Prostate gland (tissue), 2 donors: ENCODE results near the gene COX19. TPM values are rescaled to one million over a fixed set of nuclear protein-coding genes. Genes with fewer than 3 reads are reported as not detected.
"Not testable (repeated sequence)": the region's sequence is repeated elsewhere in the genome, so short reads cannot be mapped to it uniquely, and the experiment has no call there.

Experiments used
- DNase-seq: peaks from one replicate; pipeline ENCODE4 v3.0.0-alpha.2; 2019; ENCODE audit warnings: low spot score
- H3K27ac ChIP-seq, 2 donors: fragments of 200-600 bp; sonication (generic); 2 replicates each; pipeline ENCODE4 v1.5.1; 2017 to 2019
- H3K27me3 ChIP-seq: fragments of 200-600 bp; sonication (generic); replicated peaks from 2 replicates; pipeline ENCODE4 v1.5.1; 2019; ENCODE audit not compliant: insufficient read depth
- H3K36me3 ChIP-seq, 2 donors: fragments of 200-600 bp; sonication (generic); 1 replicate in 1 of 2; 2 replicates in 1 of 2; pipeline versions ENCODE4 v1.5.1 to v1.8.1; 2017 to 2019
- H3K4me1 ChIP-seq: fragments of 200-600 bp; sonication (generic); replicated peaks from 2 replicates; pipeline ENCODE4 v1.5.1; 2019
- H3K4me3 ChIP-seq, 2 donors: fragments of 200-600 bp; sonication (generic); 2 replicates each; pipeline ENCODE4 v1.5.1; 2017 to 2019
- H3K9me3 ChIP-seq: fragments of 200-600 bp; sonication (generic); 2 replicates; pipeline ENCODE4 v1.5.1; 2017
- POLR2A ChIP-seq: fragments of 450-650 bp; IDR thresholded peaks from one replicate; pipeline ENCODE4 v1.6.1; 2016; ENCODE audit warnings: antibody characterized with exemption, mild to moderate bottlenecking
- POLR2AphosphoS5 ChIP-seq: sonication (generic); formaldehyde crosslinking; IDR thresholded peaks from one replicate; pipeline ENCODE4 v1.6.1; 2017; ENCODE audit warnings: antibody characterized with exemption
- whole genome bisulfite sequencing: methylation state at CpG from one replicate; pipeline ENCODE4 v1.1.5; 2018; 5-methylcytosine and 5-hydroxymethylcytosine counted together
- intact Hi-C: fragments of 100-400 bp; cut with DNase I; formaldehyde crosslinking; loops from one replicate; pipeline ENCODE4 v1.14.2; 2022
- total RNA-seq, 2 donors: library from RNA; depleted of rRNA; stranded (reverse); fragments of >200 nt; gene quantifications; one replicate each; pipeline ENCODE4 v1.1.0, GENCODE V29; 2016
- TF ChIP-seq, protein P1 (sequence below), 4 experiments: fragments of 200-600 bp in 2 of 4; fragments of 450-650 bp in 2 of 4; sonication (generic) in 2 of 4; IDR thresholded peaks; 1 replicate in 3 of 4; 2 replicates in 1 of 4; pipeline ENCODE4 v1.5.1; 2016 to 2019; ENCODE audit warnings: antibody characterized with exemption in 4 of 4, mild to moderate bottlenecking in 2 of 4, moderate library complexity in 2 of 4

Gene COX19
- total RNA-seq, 2 donors from 2014 or later: 11.3 to 17.0 TPM

- H3K4me3 ChIP-seq: no peak overlapping the region
- 55% methylated on average over 12 of the region's 13 CpGs for WGBS
Measured at GRCh38 chr7:945147-945555, 30.2 kb downstream of the COX19 start.

GRCh38 chr7:944744-945143, 30.6 kb downstream of the COX19 start:
- TF ChIP-seq, protein P1, sequence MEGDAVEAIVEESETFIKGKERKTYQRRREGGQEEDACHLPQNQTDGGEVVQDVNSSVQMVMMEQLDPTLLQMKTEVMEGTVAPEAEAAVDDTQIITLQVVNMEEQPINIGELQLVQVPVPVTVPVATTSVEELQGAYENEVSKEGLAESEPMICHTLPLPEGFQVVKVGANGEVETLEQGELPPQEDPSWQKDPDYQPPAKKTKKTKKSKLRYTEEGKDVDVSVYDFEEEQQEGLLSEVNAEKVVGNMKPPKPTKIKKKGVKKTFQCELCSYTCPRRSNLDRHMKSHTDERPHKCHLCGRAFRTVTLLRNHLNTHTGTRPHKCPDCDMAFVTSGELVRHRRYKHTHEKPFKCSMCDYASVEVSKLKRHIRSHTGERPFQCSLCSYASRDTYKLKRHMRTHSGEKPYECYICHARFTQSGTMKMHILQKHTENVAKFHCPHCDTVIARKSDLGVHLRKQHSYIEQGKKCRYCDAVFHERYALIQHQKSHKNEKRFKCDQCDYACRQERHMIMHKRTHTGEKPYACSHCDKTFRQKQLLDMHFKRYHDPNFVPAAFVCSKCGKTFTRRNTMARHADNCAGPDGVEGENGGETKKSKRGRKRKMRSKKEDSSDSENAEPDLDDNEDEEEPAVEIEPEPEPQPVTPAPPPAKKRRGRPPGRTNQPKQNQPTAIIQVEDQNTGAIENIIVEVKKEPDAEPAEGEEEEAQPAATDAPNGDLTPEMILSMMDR (IDR thresholded peaks at IDR 0.05): no peak
- TF ChIP-seq POLR2A (no peak), POLR2AphosphoS5 (no peak)
- Histone ChIP-seq H3K27ac (peak overlapping the region; percentile 71 to 74), H3K4me1 (no peaks in the 10 kb centered on the region), H3K9me3 (no peaks in the 10 kb centered on the region), H3K27me3 (no peaks in the 10 kb centered on the region), H3K36me3 (no peaks in the 10 kb centered on the region), H3K4me3 (no peak overlapping the region)
- 48% methylated on average over 5 of the region's 5 CpGs for WGBS
- no peak for DNase-seq
- intact Hi-C loops: no loop called here

More at GRCh38 chr7:945147-945555, 30.2 kb downstream of the COX19 start:
- TF ChIP-seq, protein P1 (IDR thresholded peaks at IDR 0.05): no peak
- TF ChIP-seq POLR2A (no peak), POLR2AphosphoS5 (no peak)
- no peaks in the 10 kb centered on the region for H3K4me1 ChIP-seq
- intact Hi-C loops: no loop called here
- no peaks in the 10 kb centered on the region for H3K27me3 ChIP-seq
- H3K9me3 ChIP-seq: no peaks in the 10 kb centered on the region
- no peaks in the 10 kb centered on the region for H3K36me3 ChIP-seq
- no peak for DNase-seq
- H3K27ac ChIP-seq: peak overlapping the region; percentile 71 to 74

DNA sequence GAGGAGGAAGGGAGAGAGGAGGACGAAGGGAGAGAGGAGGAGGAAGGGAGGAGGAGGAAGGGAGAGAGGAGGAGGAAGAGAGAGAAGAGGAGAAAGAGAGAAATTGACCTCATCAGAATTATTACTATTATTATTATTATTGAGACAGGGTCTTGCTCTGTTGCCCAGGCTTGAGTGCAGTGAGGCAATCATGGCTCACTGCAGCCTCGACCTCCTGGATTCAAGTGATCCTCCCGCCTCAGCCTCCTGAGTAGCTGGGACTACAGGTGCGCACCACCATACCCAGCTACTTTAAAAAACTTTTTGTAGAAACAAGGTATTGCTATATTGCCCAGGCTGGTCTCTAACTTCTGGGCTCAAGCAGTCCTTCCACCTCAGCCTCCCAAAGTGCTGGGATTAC, 31.6 kb downstream of the COX19 start:
- H3K27ac ChIP-seq, H3K4me1 ChIP-seq, H3K9me3 ChIP-seq, H3K27me3 ChIP-seq, H3K4me3 ChIP-seq, H3K36me3 ChIP-seq, DNase-seq, intact Hi-C loops: not testable (repeated sequence)
- 83% methylated on average over 4 of the region's 4 CpGs for WGBS

GRCh38 chr7:940599-941408, 34.5 kb downstream of the COX19 start:
- TF ChIP-seq POLR2AphosphoS5 (no peak), POLR2A (no peak)
- TF ChIP-seq, protein P1 (IDR thresholded peaks at IDR 0.05): no peak
- H3K27me3 ChIP-seq: no peaks in the 10 kb centered on the region
- H3K36me3 ChIP-seq: no peaks in the 10 kb centered on the region
- H3K9me3 ChIP-seq: no peaks in the 10 kb centered on the region
- WGBS: 49% methylated on average over 2 of the region's 2 CpGs
- no peaks in the 10 kb centered on the region for H3K4me1 ChIP-seq
- H3K27ac ChIP-seq: no peak overlapping the region
- H3K4me3 ChIP-seq: no peak overlapping the region
- DNase-seq: no peak
- intact Hi-C loops: no loop called here

DNA sequence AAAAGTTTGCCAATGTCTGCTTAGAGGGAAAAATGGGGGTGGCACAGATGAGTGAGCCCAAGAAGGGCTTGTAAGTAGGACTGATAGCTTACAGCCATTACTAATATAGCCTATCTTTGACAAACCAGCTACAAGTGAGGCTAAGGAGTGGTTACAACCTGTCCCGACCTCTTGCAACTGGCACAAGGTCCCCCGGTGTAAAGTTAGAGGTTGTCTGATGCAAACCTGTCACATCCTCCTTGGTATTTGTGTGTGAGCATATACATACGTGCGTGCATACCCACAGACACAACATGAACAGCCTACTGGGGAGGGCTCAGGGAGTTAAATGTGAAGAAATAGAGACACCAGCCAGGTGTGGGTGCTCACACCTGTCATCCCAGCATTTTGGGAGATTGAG, 35.5 kb downstream of the COX19 start:
- no peak overlapping the region for H3K27ac ChIP-seq
- no peak overlapping the region for H3K4me3 ChIP-seq
- H3K4me1 ChIP-seq: no peaks in the 10 kb centered on the region
- WGBS: 87% methylated on average over 4 of the region's 4 CpGs
- no peak for TF ChIP-seq POLR2AphosphoS5
- TF ChIP-seq, protein P1 (IDR thresholded peaks at IDR 0.05): no peak
- no peak for TF ChIP-seq POLR2A
- H3K27me3 ChIP-seq: no peaks in the 10 kb centered on the region
- DNase-seq: no peak
- H3K9me3 ChIP-seq: no peaks in the 10 kb centered on the region
- intact Hi-C loops: no loop called here
- no peaks in the 10 kb centered on the region for H3K36me3 ChIP-seq
